ENCODE measurements around the gene HMCN1.

DNA sequence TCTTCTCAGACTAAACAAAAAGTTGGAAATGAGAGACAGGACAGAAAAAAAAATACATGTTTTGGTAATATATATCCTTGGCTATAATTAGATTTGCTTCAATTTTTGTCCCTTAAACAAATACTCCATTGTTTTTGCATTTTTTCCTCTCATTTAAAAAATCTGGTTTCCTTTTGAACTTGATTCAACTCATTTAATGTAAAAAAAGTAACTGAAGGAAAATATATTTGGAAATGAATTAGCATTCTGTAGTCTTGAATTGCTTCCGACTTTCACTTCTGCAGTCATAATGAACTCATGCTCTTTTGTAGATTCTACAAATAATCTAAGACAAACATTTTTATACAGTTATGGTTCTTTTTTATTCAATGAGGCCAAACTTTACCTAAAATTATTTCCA lies 309.1 kb downstream of the HMCN1 start:
- TF ChIP-seq CTCF (conservative IDR thresholded peaks at IDR 0.05; ENCODE audit: low read depth in 2 of 2), result no peak
- TF ChIP-seq POLR2AphosphoS5 (IDR thresholded peaks at IDR 0.05; ENCODE audit: low read depth), result no peak
- TF ChIP-seq REST (IDR thresholded peaks at IDR 0.05; ENCODE audit: unreplicated experiment), result no peak
- no peak for TF ChIP-seq JUNB (IDR thresholded peaks at IDR 0.05; ENCODE audit: unreplicated experiment)
- TF ChIP-seq EZH2 (IDR thresholded peaks at IDR 0.05; ENCODE audit: low read depth, unreplicated experiment), result no peak
- TF ChIP-seq EZH2phosphoT487 (IDR thresholded peaks at IDR 0.05; ENCODE audit: unreplicated experiment), result no peak
- no peak for TF ChIP-seq CREB1 (CRISPR knock-in tag; IDR thresholded peaks at IDR 0.05; ENCODE audit: low read depth)
- TF ChIP-seq STAT1 (IDR thresholded peaks at IDR 0.05; ENCODE audit: unreplicated experiment), result no peak
- TF ChIP-seq ZNF114 (CRISPR knock-in tag; IDR thresholded peaks at IDR 0.05), result no peak
- TF ChIP-seq NANOG (IDR thresholded peaks at IDR 0.05; ENCODE audit: borderline replicate concordance), result no peak
- TF ChIP-seq ZNF331 (CRISPR knock-in tag; IDR thresholded peaks at IDR 0.05; ENCODE audit: low read depth), result no peak
